HEK293T (cell line): Measurements from ENCODE around the gene MYL7.

Experiments
- CTCF ChIA-PET: fragments of 350-600 bp; formaldehyde crosslinking; extraction: SDS; loops from one replicate; lab custom pipeline; 2021; ENCODE audit warnings: antibody characterized with exemption, inconsistent platforms; lab: Yijun Ruan, JAX
- POLR2A ChIA-PET: fragments of 350-600 bp; formaldehyde crosslinking; extraction: SDS; loops from one replicate; lab custom pipeline; 2020; ENCODE audit warnings: antibody characterized with exemption, inconsistent platforms; lab: Yijun Ruan, JAX
- DNase-seq: peaks from one replicate; pipeline ENCODE4 v3.0.0; 2012; ENCODE audit warnings: mixed read lengths; ENCODE audit errors: extremely low spot score
- ARNT ChIP-seq: fragments of 450-650 bp; IDR thresholded peaks from 2 replicates; pipeline ENCODE4 v1.6.1; 2017; ENCODE audit warnings: mild to moderate bottlenecking
- BHLHE40 ChIP-seq: fragments of 450-650 bp; IDR thresholded peaks from 2 replicates; pipeline ENCODE4 v1.6.1; 2016; ENCODE audit warnings: mild to moderate bottlenecking, moderate library complexity, borderline replicate concordance
- CTBP1 ChIP-seq: fragments of 450-650 bp; IDR thresholded peaks from 2 replicates; pipeline ENCODE4 v1.6.1; 2016; ENCODE audit warnings: borderline replicate concordance
- ELF4 ChIP-seq: fragments of 450-650 bp; IDR thresholded peaks from 2 replicates; pipeline ENCODE4 v1.6.1; 2017; ENCODE audit warnings: antibody characterized with exemption
- FOXA1 ChIP-seq: fragments of 450-650 bp; IDR thresholded peaks from 2 replicates; pipeline ENCODE4 v1.6.1; 2016; ENCODE audit warnings: mild to moderate bottlenecking
- FOXK2 ChIP-seq: fragments of 450-650 bp; IDR thresholded peaks from 2 replicates; pipeline ENCODE4 v1.6.1; 2016; ENCODE audit warnings: mild to moderate bottlenecking
- FOXM1 ChIP-seq: fragments of 450-650 bp; IDR thresholded peaks from 2 replicates; pipeline ENCODE4 v1.6.1; 2017; ENCODE audit warnings: mild to moderate bottlenecking, borderline replicate concordance
- HDGF ChIP-seq: fragments of 450-650 bp; IDR thresholded peaks from 2 replicates; pipeline ENCODE4 v1.6.1; 2017; ENCODE audit warnings: antibody characterized with exemption, borderline replicate concordance
- L3MBTL2 ChIP-seq: fragments of 450-650 bp; conservative IDR thresholded peaks from 2 replicates; pipeline ENCODE4 v1.6.1; 2016; ENCODE audit warnings: mild to moderate bottlenecking
- LEF1 ChIP-seq: fragments of 450-650 bp; IDR thresholded peaks from 2 replicates; pipeline ENCODE4 v1.6.1; 2017; ENCODE audit warnings: mild to moderate bottlenecking, borderline replicate concordance
- NFRKB ChIP-seq: fragments of 450-650 bp; IDR thresholded peaks from 2 replicates; pipeline ENCODE4 v1.6.1; 2016; ENCODE audit warnings: mild to moderate bottlenecking, moderate library complexity
- PKNOX1 ChIP-seq: fragments of 450-650 bp; IDR thresholded peaks from 2 replicates; pipeline ENCODE4 v1.6.1; 2016
- SP1 ChIP-seq: fragments of 450-650 bp; IDR thresholded peaks from 2 replicates; pipeline ENCODE4 v1.6.1; 2017
- SUZ12 ChIP-seq: fragments of 450-650 bp; IDR thresholded peaks from 2 replicates; pipeline ENCODE4 v1.6.1; 2016; ENCODE audit warnings: mild to moderate bottlenecking
- TARDBP ChIP-seq: fragments of 450-650 bp; IDR thresholded peaks from 2 replicates; pipeline ENCODE4 v1.6.1; 2016
- ZNF384 ChIP-seq: fragments of 450-650 bp; IDR thresholded peaks from 2 replicates; pipeline ENCODE4 v1.6.1; 2016

Gene MYL7

GRCh38 chr7:44142028-44142427, 896 bp upstream of the MYL7 start:
- POLR2A ChIA-PET = interaction anchor here (1.3 kb wide), 1 partner anchor 19 kb away, joined by 5 read pairs; the partner anchor contains the start of gene POLD2
- no peak for DNase-seq
- TF ChIP-seq ELF4 (no peak), HDGF (no peak), NFRKB (no peak), TARDBP (no peak), BHLHE40 (no peak), LEF1 (no peak), FOXM1 (no peak), ARNT (no peak), ZNF384 (no peak), FOXK2 (no peak), FOXA1 (no peak)
- CTCF ChIA-PET = interaction anchor here (0.6 kb wide), 1 partner anchor 19 kb away, joined by 3 read pairs; no protein-coding TSS in a partner anchor

GRCh38 chr7:44140341-44140740, 791 bp downstream of the MYL7 start:
- CTCF ChIA-PET = no interaction called here
- DNase-seq = no peak
- TF ChIP-seq CTBP1 = no peak
- TF ChIP-seq SP1 = no peak
- TF ChIP-seq TARDBP = no peak
- no peak for TF ChIP-seq ZNF384
- TF ChIP-seq FOXA1 = no peak
- no peak for TF ChIP-seq LEF1
- no peak for TF ChIP-seq HDGF
- TF ChIP-seq NFRKB = no peak
- TF ChIP-seq PKNOX1 = no peak
- no peak for TF ChIP-seq ELF4
- TF ChIP-seq L3MBTL2 = no peak
- TF ChIP-seq FOXK2 = no peak
- TF ChIP-seq FOXM1 = no peak
- no peak for TF ChIP-seq SUZ12
- no peak for TF ChIP-seq BHLHE40
- TF ChIP-seq ARNT = no peak
- POLR2A ChIA-PET = no interaction called here

- POLR2A ChIA-PET = no interaction called here
- DNase-seq = no peak
- TF ChIP-seq ZNF384 (no peak), NFRKB (no peak), FOXA1 (no peak)
- CTCF ChIA-PET = no interaction called here
Observed at GRCh38 chr7:44139311-44140010, 1.7 kb downstream of the MYL7 start.

- POLR2A ChIA-PET = interaction anchor here (1.3 kb wide), 1 partner anchor 16 kb away, joined by 3 read pairs; no protein-coding TSS in a partner anchor
- TF ChIP-seq SP1 = no peak
- no peak for TF ChIP-seq FOXK2
- no peak for TF ChIP-seq FOXM1
- no peak for TF ChIP-seq SUZ12
- no peak for TF ChIP-seq CTBP1
- no peak for TF ChIP-seq BHLHE40
- TF ChIP-seq L3MBTL2 = no peak
- no peak for TF ChIP-seq PKNOX1
- no peak for TF ChIP-seq ARNT
- TF ChIP-seq LEF1 = no peak
- TF ChIP-seq ZNF384 = no peak
- TF ChIP-seq TARDBP = no peak
- DNase-seq = no peak
- CTCF ChIA-PET = no interaction called here
Observed at GRCh38 chr7:44138698-44139097, 2.4 kb downstream of the MYL7 start.

GRCh38 chr7:44136731-44137130, 4.4 kb downstream of the MYL7 start:
- ChIA-PET POLR2A (interaction anchor here (1.3 kb wide), 1 partner anchor 92 kb away, joined by 3 read pairs; the partner anchor contains the start of gene DBNL), CTCF (no interaction called here)
- TF ChIP-seq HDGF = no peak
- TF ChIP-seq ZNF384 = no peak
- TF ChIP-seq NFRKB = no peak
- TF ChIP-seq SP1 = no peak
- TF ChIP-seq ELF4 = no peak
- TF ChIP-seq TARDBP = no peak
- TF ChIP-seq LEF1 = no peak
- no peak for DNase-seq

GRCh38 chr7:44134943-44135628, 6.0 kb downstream of the MYL7 start:
- ChIA-PET CTCF (no interaction called here), POLR2A (interaction anchor here (1.2 kb wide), 1 partner anchor 12 kb away, joined by 4 read pairs; the partner anchor contains the start of gene POLD2)
- no peak for DNase-seq
- no peak for TF ChIP-seq TARDBP
- TF ChIP-seq CTBP1 = no peak
- TF ChIP-seq SUZ12 = no peak
- no peak for TF ChIP-seq FOXK2
- no peak for TF ChIP-seq ARNT
- no peak for TF ChIP-seq HDGF
- TF ChIP-seq BHLHE40 = no peak
- TF ChIP-seq L3MBTL2 = no peak
- no peak for TF ChIP-seq ZNF384
- no peak for TF ChIP-seq SP1
- TF ChIP-seq NFRKB = no peak
- TF ChIP-seq FOXM1 = no peak
- no peak for TF ChIP-seq PKNOX1
- TF ChIP-seq FOXA1 = no peak
- no peak for TF ChIP-seq ELF4
- no peak for TF ChIP-seq LEF1
